Panc1 (cell line): ENCODE measurements around the gene TMEM204.

Experiments
- CTCF ChIP-seq: fragments of 450-650 bp; IDR thresholded peaks from 2 replicates; pipeline ENCODE4 v1.5.1; 2017; ENCODE audit warnings: mild to moderate bottlenecking
- POLR2AphosphoS5 ChIP-seq: IDR thresholded peaks from 2 replicates; pipeline ENCODE4 v1.6.1; 2012; ENCODE audit warnings: mild to moderate bottlenecking, low read depth, low read length, moderate library complexity
- REST ChIP-seq, 2 experiments: IDR thresholded peaks; 2 replicates each; pipeline ENCODE4 v1.6.1; 2011 to 2012; ENCODE audit warnings: low read depth in 2 of 2, control low read depth in 1 of 2, low read length in 1 of 2, mild to moderate bottlenecking in 1 of 2, moderate library complexity in 1 of 2; ENCODE audit not compliant: insufficient read depth in 1 of 2
- SIN3A ChIP-seq: IDR thresholded peaks from 2 replicates; pipeline ENCODE4 v1.6.1; 2012; ENCODE audit warnings: low read depth, mild to moderate bottlenecking, low read length, moderate library complexity, borderline replicate concordance; ENCODE audit not compliant: insufficient read depth
- TCF7L2 ChIP-seq: IDR thresholded peaks from 2 replicates; pipeline ENCODE4 v1.6.1; 2011; ENCODE audit warnings: mild to moderate bottlenecking, low read depth, low read length, inconsistent platforms

- TF ChIP-seq CTCF (no peak), POLR2AphosphoS5 (no peak), TCF7L2 (no peak), REST (IDR thresholded peaks at IDR 0.05; ENCODE audit: insufficient read depth in 1 of 2, low read depth in 2 of 2, low read length in 1 of 2) (no peak), SIN3A (no peak)
Observed at GRCh38 chr16:1518626-1519135, 14.8 kb upstream of the TMEM204 start.
